NB4 (cell line): ENCODE results near the gene CWC22.
A peak's percentile ranks its signal among the peaks of the same experiment; 100 is the strongest.

Experiments
- DNase-seq: peaks from one replicate; pipeline ENCODE4 v3.0.0; 2010; ENCODE audit warnings: low read depth
- H3K4me3 ChIP-seq: one replicate; pipeline ENCODE4 v1.5.1; 2011; ENCODE audit warnings: mild to moderate bottlenecking, low read depth, low read length, moderate library complexity
- MYC ChIP-seq: IDR thresholded peaks from 2 replicates; pipeline ENCODE4 v1.6.1; 2011; ENCODE audit warnings: low read depth, low read length
- POLR2A ChIP-seq: IDR thresholded peaks from 2 replicates; pipeline ENCODE4 v1.6.1; 2011; ENCODE audit warnings: mild to moderate bottlenecking; ENCODE audit not compliant: insufficient read length; ENCODE audit errors: extremely low read depth
- TF ChIP-seq, protein P1 (sequence below): IDR thresholded peaks from 2 replicates; pipeline ENCODE4 v1.6.1; 2011; ENCODE audit warnings: low read depth, low read length
- TF ChIP-seq, protein P2 (sequence below): IDR thresholded peaks from one replicate; pipeline ENCODE4 v1.5.1; 2012; ENCODE audit warnings: low read depth, low read length

CWC22 gene

DNA sequence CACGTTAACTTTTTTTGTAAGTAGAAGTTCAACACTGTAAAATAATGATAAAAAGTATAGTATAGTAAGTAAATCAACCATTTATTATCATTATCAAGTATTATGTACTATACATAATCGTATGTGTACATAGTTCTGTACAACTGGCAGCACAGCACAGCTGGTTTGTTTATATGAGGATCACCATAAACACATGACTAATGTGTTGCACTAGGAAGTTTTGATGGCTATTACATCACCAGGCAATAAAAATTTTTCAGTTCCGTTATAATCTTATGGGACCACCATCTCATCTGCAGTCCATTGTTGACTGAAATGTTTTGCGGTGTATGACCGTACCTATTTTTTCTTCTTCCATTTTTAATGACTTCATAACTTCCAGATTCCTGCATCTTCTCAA is 106.4 kb downstream of the CWC22 start:
- H3K4me3 ChIP-seq: no peak overlapping the region
- DNase-seq: no peak
- no peak for TF ChIP-seq POLR2A

DNA sequence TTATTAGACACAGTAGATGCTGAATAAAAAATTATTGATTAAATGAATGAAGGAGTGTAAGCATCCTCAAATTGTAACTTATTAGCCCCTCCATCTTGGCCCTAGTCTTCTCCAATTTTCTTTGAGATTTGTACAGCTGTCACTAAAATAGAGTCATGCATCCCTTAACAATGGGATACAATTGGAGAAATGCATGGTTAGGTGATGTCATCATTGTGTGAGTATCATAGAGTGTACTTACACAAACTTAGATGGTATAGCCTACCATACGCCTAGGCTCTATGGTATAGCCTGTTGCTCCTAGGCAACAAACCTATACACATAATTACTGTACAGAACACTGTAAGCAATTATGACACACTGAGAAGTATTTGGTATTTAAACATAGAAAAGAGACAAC is 107.4 kb downstream of the CWC22 start:
- no peak for DNase-seq
- no peak overlapping the region for H3K4me3 ChIP-seq
- TF ChIP-seq, protein P1, sequence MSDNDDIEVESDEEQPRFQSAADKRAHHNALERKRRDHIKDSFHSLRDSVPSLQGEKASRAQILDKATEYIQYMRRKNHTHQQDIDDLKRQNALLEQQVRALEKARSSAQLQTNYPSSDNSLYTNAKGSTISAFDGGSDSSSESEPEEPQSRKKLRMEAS: no peak
- TF ChIP-seq, protein P2, sequence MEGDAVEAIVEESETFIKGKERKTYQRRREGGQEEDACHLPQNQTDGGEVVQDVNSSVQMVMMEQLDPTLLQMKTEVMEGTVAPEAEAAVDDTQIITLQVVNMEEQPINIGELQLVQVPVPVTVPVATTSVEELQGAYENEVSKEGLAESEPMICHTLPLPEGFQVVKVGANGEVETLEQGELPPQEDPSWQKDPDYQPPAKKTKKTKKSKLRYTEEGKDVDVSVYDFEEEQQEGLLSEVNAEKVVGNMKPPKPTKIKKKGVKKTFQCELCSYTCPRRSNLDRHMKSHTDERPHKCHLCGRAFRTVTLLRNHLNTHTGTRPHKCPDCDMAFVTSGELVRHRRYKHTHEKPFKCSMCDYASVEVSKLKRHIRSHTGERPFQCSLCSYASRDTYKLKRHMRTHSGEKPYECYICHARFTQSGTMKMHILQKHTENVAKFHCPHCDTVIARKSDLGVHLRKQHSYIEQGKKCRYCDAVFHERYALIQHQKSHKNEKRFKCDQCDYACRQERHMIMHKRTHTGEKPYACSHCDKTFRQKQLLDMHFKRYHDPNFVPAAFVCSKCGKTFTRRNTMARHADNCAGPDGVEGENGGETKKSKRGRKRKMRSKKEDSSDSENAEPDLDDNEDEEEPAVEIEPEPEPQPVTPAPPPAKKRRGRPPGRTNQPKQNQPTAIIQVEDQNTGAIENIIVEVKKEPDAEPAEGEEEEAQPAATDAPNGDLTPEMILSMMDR: no peak
- TF ChIP-seq POLR2A: no peak

DNA sequence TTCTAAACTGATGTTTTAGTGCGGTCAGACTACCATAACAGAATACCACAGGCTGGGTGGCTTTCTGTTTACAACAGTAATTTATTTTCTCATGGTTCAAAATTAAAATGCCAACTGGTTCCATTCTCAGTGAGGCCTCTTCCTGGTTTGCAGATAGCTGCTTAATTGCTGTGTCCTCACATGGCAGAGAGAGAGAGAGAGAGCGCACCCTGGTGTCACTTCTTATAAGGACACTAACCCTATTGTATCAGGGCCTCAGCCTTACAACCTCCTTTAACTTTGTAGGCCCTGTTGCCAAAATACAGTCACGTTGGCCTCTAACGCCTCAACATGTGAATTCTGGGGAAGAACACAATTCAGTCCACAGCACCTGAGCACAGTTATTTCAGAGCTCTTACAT is 108.2 kb downstream of the CWC22 start:
- TF ChIP-seq, protein P2: peak; percentile 35
- TF ChIP-seq, protein P1: no peak
- TF ChIP-seq POLR2A: no peak
- no peak for TF ChIP-seq MYC
- H3K4me3 ChIP-seq: no peak overlapping the region
- peak; percentile 62 for DNase-seq
